GM12891 (cell line): ENCODE data around the gene SETD4.

Experiments used
- POLR2A ChIP-seq: IDR thresholded peaks from 2 replicates; pipeline ENCODE4 v1.6.1; 2011; ENCODE audit warnings: low read depth, low read length, control low read depth
- POLR2AphosphoS5 ChIP-seq: IDR thresholded peaks from 2 replicates; pipeline ENCODE4 v1.6.1; 2011; ENCODE audit warnings: low read depth, low read length, control low read depth
- TAF1 ChIP-seq: IDR thresholded peaks from 2 replicates; pipeline ENCODE4 v1.6.1; 2011; ENCODE audit warnings: low read depth, low read length, control low read depth

DNA sequence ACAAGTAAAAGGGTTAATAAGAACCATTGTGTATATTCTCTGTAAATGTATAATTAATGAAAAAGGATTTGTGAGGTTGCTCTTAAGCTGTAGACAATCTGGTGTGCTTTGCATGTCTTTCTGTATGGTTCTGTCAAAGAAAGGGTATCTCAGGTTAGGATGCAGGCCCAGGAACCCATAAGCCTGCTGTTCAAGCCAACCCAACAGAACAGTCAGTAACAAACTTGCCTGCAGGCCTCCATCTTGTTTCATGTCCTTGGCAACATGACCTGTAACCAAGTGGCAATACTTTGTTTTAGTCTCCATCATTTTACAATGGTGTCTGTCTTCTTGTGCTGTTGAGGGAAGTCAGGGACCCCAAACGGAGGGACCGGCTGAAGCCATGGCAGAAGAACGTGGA is 38.7 kb upstream of the SETD4 start:
- no peak for TF ChIP-seq POLR2A
- TF ChIP-seq POLR2AphosphoS5, result no peak
- no peak for TF ChIP-seq TAF1
